ENCODE results near the gene PCBP1. TPM values are rescaled to one million over a fixed set of nuclear protein-coding genes. Genes with fewer than 3 reads are reported as not detected.

Gene PCBP1
- total and polyA plus RNA-seq, 5 donors from 2014 or later, result 131 to 330 (median 185) TPM

GRCh38 chr2:70113359-70114070 lies 26.2 kb downstream of the PCBP1 start:
- Histone ChIP-seq H3K27ac (ENCODE audit: insufficient read depth, low read length, poor library complexity, severe bottlenecking) (no peak overlapping the region), H3K9me3 (ENCODE audit: control insufficient read depth in 2 of 2, low read length in 2 of 2) (no peaks in the 10 kb centered on the region), H3K4me1 (ENCODE audit: control insufficient read depth, insufficient read depth, low read length, poor library complexity, severe bottlenecking) (peaks cover 45% of the 10 kb centered on the region), H3K4me3 (ENCODE audit: low read depth, low read length) (no peak overlapping the region), H3K36me3 (ENCODE audit: control insufficient read depth, insufficient read depth, low read length) (no peaks in the 10 kb centered on the region), H3K27me3 (ENCODE audit: control insufficient read depth, insufficient read depth, low read length) (no peaks in the 10 kb centered on the region)
- Mint-ChIP-seq H3K4me1 (peaks cover 23 to 74% (median 40%) of the 10 kb centered on the region in 4 donors), H3K9me3 (no peaks in the 10 kb centered on the region), H3K27ac (no peak overlapping the region), H3K27me3 (no peaks in the 10 kb centered on the region), H3K36me3 (no peaks in the 10 kb centered on the region), H3K4me3 (peak overlapping the region in 2 of 4 donors; percentile 68 to 75)
- DNase-seq (no peak), ATAC-seq (ENCODE audit: low read depth in 2 of 2) (no peak)

GRCh38 chr2:70115646-70116442 lies 28.6 kb downstream of the PCBP1 start:
- Histone ChIP-seq H3K27ac (ENCODE audit: insufficient read depth, low read length, poor library complexity, severe bottlenecking) (peak overlapping the region; percentile 60), H3K9me3 (ENCODE audit: control insufficient read depth in 2 of 2, low read length in 2 of 2) (no peaks in the 10 kb centered on the region), H3K27me3 (ENCODE audit: control insufficient read depth, insufficient read depth, low read length) (no peaks in the 10 kb centered on the region), H3K36me3 (ENCODE audit: control insufficient read depth, insufficient read depth, low read length) (no peaks in the 10 kb centered on the region), H3K4me3 (ENCODE audit: low read depth, low read length) (peak overlapping the region; percentile 29), H3K4me1 (ENCODE audit: control insufficient read depth, insufficient read depth, low read length, poor library complexity, severe bottlenecking) (peaks cover 26% of the 10 kb centered on the region)
- peak overlapping the region; percentile 36 to 53 (median 49) for H3K4me3 Mint-ChIP-seq
- peak in 1 of 3 donors; percentile 76 for DNase-seq
- no peaks in the 10 kb centered on the region for H3K27me3 Mint-ChIP-seq
- H3K9me3 Mint-ChIP-seq, result no peaks in the 10 kb centered on the region
- ATAC-seq (ENCODE audit: low read depth in 2 of 2), result peak; percentile 52 to 76
- peaks cover 15 to 61% (median 35%) of the 10 kb centered on the region in 4 donors for H3K4me1 Mint-ChIP-seq
- H3K27ac Mint-ChIP-seq, result peak overlapping the region; percentile 16 to 82 (median 71)
- H3K36me3 Mint-ChIP-seq, result peaks cover 3% of the 10 kb centered on the region

DNA sequence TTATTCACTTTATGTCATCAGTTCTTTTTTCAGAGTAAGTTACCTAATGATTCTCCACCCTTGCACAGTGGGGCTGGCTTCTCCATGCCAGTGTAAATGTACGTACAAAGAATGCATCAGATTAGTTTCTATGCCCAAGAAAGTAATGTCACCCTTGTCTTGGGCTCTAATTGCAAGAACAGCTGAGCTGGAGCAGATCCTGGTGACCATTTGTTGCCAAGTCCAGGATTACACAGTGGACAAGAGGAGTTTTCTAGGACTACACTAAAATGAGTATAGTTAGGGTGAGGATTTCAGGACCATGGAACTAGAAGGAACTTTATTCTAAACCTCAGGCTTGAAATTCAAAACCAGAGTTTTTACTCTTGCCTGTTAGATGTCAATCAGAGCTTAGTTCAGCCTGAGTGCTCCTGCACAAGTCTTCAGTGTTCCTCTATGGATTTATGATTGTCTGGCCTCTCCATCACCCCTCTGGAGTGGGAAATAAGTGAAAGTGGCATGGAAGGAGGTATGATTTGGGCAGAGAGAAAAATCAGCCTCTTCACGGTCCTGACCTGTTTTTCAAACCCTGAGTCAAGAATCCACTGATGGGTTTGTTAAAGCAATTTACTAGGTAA lies 29.8 kb downstream of the PCBP1 start:
- H3K27ac ChIP-seq (ENCODE audit: insufficient read depth, low read length, poor library complexity, severe bottlenecking), result no peak overlapping the region
- H3K4me1 Mint-ChIP-seq, result peaks cover 10 to 62% (median 32%) of the 10 kb centered on the region in 4 donors

GRCh38 chr2:70118798-70119454 lies 31.6 kb downstream of the PCBP1 start:
- Mint-ChIP-seq H3K27me3 (peaks cover 4% of the 10 kb centered on the region), H3K4me1 (peaks cover 10 to 69% (median 40%) of the 10 kb centered on the region in 4 donors), H3K36me3 (peaks cover 3% of the 10 kb centered on the region), H3K4me3 (peak overlapping the region in 1 of 4 donors; percentile 72), H3K27ac (peak overlapping the region in 2 of 3 donors; percentile 65 to 72), H3K9me3 (no peaks in the 10 kb centered on the region)
- Histone ChIP-seq H3K36me3 (ENCODE audit: control insufficient read depth, insufficient read depth, low read length) (no peaks in the 10 kb centered on the region), H3K4me3 (ENCODE audit: low read depth, low read length) (no peak overlapping the region), H3K27me3 (ENCODE audit: control insufficient read depth, insufficient read depth, low read length) (no peaks in the 10 kb centered on the region), H3K9me3 (ENCODE audit: control insufficient read depth in 2 of 2, low read length in 2 of 2) (no peaks in the 10 kb centered on the region), H3K4me1 (ENCODE audit: control insufficient read depth, insufficient read depth, low read length, poor library complexity, severe bottlenecking) (peaks cover 30% of the 10 kb centered on the region), H3K27ac (ENCODE audit: insufficient read depth, low read length, poor library complexity, severe bottlenecking) (peak overlapping the region; percentile 15)
- ATAC-seq (ENCODE audit: low read depth in 2 of 2) (no peak), DNase-seq (no peak)

More for the DNA sequence above, 29.8 kb downstream of the PCBP1 start:
- no peak overlapping the region for H3K4me3 Mint-ChIP-seq
- no peaks in the 10 kb centered on the region for H3K9me3 Mint-ChIP-seq
- Histone ChIP-seq H3K9me3 (ENCODE audit: control insufficient read depth in 2 of 2, low read length in 2 of 2) (no peaks in the 10 kb centered on the region), H3K4me1 (ENCODE audit: control insufficient read depth, insufficient read depth, low read length, poor library complexity, severe bottlenecking) (peaks cover 19% of the 10 kb centered on the region), H3K36me3 (ENCODE audit: control insufficient read depth, insufficient read depth, low read length) (no peaks in the 10 kb centered on the region), H3K27me3 (ENCODE audit: control insufficient read depth, insufficient read depth, low read length) (no peaks in the 10 kb centered on the region), H3K4me3 (ENCODE audit: low read depth, low read length) (no peak overlapping the region)
- ATAC-seq (ENCODE audit: low read depth in 2 of 2) (no peak), DNase-seq (no peak)
- peaks cover 3% of the 10 kb centered on the region for H3K36me3 Mint-ChIP-seq
- H3K27me3 Mint-ChIP-seq, result no peaks in the 10 kb centered on the region
- H3K27ac Mint-ChIP-seq, result peak overlapping the region; percentile 41 to 76 (median 74)

- Histone ChIP-seq H3K9me3 (ENCODE audit: control insufficient read depth in 2 of 2, low read length in 2 of 2) (no peaks in the 10 kb centered on the region), H3K4me3 (ENCODE audit: low read depth, low read length) (no peak overlapping the region), H3K4me1 (ENCODE audit: control insufficient read depth, insufficient read depth, low read length, poor library complexity, severe bottlenecking) (peaks cover 43% of the 10 kb centered on the region), H3K36me3 (ENCODE audit: control insufficient read depth, insufficient read depth, low read length) (no peaks in the 10 kb centered on the region), H3K27me3 (ENCODE audit: control insufficient read depth, insufficient read depth, low read length) (no peaks in the 10 kb centered on the region), H3K27ac (ENCODE audit: insufficient read depth, low read length, poor library complexity, severe bottlenecking) (peak overlapping the region; percentile 47)
- ATAC-seq (ENCODE audit: low read depth in 2 of 2) (no peak), DNase-seq (no peak)
- H3K9me3 Mint-ChIP-seq, result no peaks in the 10 kb centered on the region
- H3K27me3 Mint-ChIP-seq, result peaks cover 13% of the 10 kb centered on the region
- peak overlapping the region; percentile 80 to 100 (median 100) for H3K27ac Mint-ChIP-seq
- peak overlapping the region in 2 of 4 donors; percentile 63 to 97 for H3K4me3 Mint-ChIP-seq
- H3K4me1 Mint-ChIP-seq, result peaks cover 5 to 77% (median 48%) of the 10 kb centered on the region in 4 donors
- H3K36me3 Mint-ChIP-seq, result peaks cover 3% of the 10 kb centered on the region
Observed at GRCh38 chr2:70121627-70122372, 34.5 kb downstream of the PCBP1 start.

DNA sequence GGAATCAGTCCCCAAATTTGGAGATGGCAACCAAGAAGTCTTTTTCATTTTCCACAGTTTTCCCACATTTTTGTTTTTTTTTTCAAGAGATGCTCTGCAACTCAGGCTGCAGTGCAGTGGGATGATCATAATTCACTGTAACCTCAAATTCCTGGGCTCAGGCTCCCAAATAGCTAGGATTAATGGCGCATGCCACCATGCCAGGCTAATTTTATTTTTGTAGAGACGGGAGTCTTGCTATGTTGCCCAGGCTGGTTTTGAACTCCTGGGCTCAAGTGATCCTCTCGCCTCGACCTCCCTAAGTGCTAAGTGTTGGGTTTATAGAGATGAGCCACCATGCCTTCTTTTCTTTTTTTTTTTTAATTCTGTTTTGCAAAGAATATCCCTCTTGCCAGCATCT lies 35.2 kb downstream of the PCBP1 start:
- Histone ChIP-seq H3K4me3 (ENCODE audit: low read depth, low read length) (no peak overlapping the region), H3K27ac (ENCODE audit: insufficient read depth, low read length, poor library complexity, severe bottlenecking) (peak overlapping the region; percentile 98), H3K9me3 (ENCODE audit: control insufficient read depth in 2 of 2, low read length in 2 of 2) (no peaks in the 10 kb centered on the region), H3K36me3 (ENCODE audit: control insufficient read depth, insufficient read depth, low read length) (no peaks in the 10 kb centered on the region), H3K27me3 (ENCODE audit: control insufficient read depth, insufficient read depth, low read length) (no peaks in the 10 kb centered on the region), H3K4me1 (ENCODE audit: control insufficient read depth, insufficient read depth, low read length, poor library complexity, severe bottlenecking) (peaks cover 49% of the 10 kb centered on the region)
- Mint-ChIP-seq H3K9me3 (peaks cover 0 to under 1% (median 0%) of the 10 kb centered on the region in 7 donors), H3K36me3 (peaks cover 3% of the 10 kb centered on the region), H3K4me1 (peaks cover 8 to 75% (median 51%) of the 10 kb centered on the region in 4 donors), H3K27me3 (peaks cover 13% of the 10 kb centered on the region), H3K4me3 (peak overlapping the region; percentile 78 to 99 (median 98)), H3K27ac (peak overlapping the region in 2 of 3 donors; percentile 100)
- ATAC-seq (ENCODE audit: low read depth in 2 of 2), result no peak
- no peak for DNase-seq

Measured in CD4-positive, CD25-positive, alpha-beta regulatory T cell (primary cell).